HG02642 (cell line): Measurements from ENCODE around the gene DCLK1.

ENCODE experiments used
- ATAC-seq: cut with Tn5 transposase; IDR thresholded peaks from one replicate; pipeline ENCODE4 v1.9.1; 2021; ENCODE audit warnings: mild to moderate bottlenecking; ENCODE audit not compliant: unreplicated experiment, poor library complexity

The DCLK1 gene

GRCh38 chr13:36131222-36131930 lies at the start of gene DCLK1:
Gene DCLK1 (minus strand): TSS chr13:36131382.
- no peak for ATAC-seq

GRCh38 chr13:36175621-36176020 lies 44.4 kb upstream of the DCLK1 start:
- ATAC-seq, result no peak

GRCh38 chr13:36174923-36175322 lies 43.7 kb upstream of the DCLK1 start:
- ATAC-seq, result no peak

GRCh38 chr13:36173571-36174322 lies 42.6 kb upstream of the DCLK1 start:
- ATAC-seq, result no peak

GRCh38 chr13:36166046-36166445 lies 34.9 kb upstream of the DCLK1 start:
- ATAC-seq, result no peak

GRCh38 chr13:36163809-36164308 lies 32.7 kb upstream of the DCLK1 start:
- ATAC-seq, result no peak

- no peak for ATAC-seq
Observed at GRCh38 chr13:36163286-36163685, 32.1 kb upstream of the DCLK1 start.

GRCh38 chr13:36160297-36160696 lies 29.1 kb upstream of the DCLK1 start:
- no peak for ATAC-seq

GRCh38 chr13:36158611-36159010 lies 27.4 kb upstream of the DCLK1 start:
- no peak for ATAC-seq

GRCh38 chr13:36157480-36157879 lies 26.3 kb upstream of the DCLK1 start:
- ATAC-seq, result no peak

GRCh38 chr13:36154567-36155291 lies 23.5 kb upstream of the DCLK1 start:
- ATAC-seq, result no peak

- ATAC-seq, result no peak
Observed at GRCh38 chr13:36151591-36151990, 20.4 kb upstream of the DCLK1 start.

- no peak for ATAC-seq
Observed at GRCh38 chr13:36148446-36148845, 17.3 kb upstream of the DCLK1 start.

- no peak for ATAC-seq
Observed at GRCh38 chr13:36147330-36147729, 16.1 kb upstream of the DCLK1 start.

GRCh38 chr13:36146511-36147269 lies 15.5 kb upstream of the DCLK1 start:
- ATAC-seq, result no peak

GRCh38 chr13:36143738-36144137 lies 12.6 kb upstream of the DCLK1 start:
- ATAC-seq, result no peak

- ATAC-seq, result no peak
Observed at GRCh38 chr13:36142735-36143134, 11.6 kb upstream of the DCLK1 start.

GRCh38 chr13:36135876-36136275 lies 4.7 kb upstream of the DCLK1 start:
- ATAC-seq, result no peak

GRCh38 chr13:36134632-36135031 lies 3.5 kb upstream of the DCLK1 start:
- ATAC-seq, result no peak

- ATAC-seq, result no peak
Observed at GRCh38 chr13:36133950-36134626, 2.9 kb upstream of the DCLK1 start.
